OCI-LY7 (cell line): Measurements from ENCODE around the gene SOX9. TPM values are rescaled to one million over a fixed set of nuclear protein-coding genes. Genes with fewer than 3 reads are reported as not detected.
"Not testable (repeated sequence)": the region's sequence is repeated elsewhere in the genome, so short reads cannot be mapped to it uniquely, and the experiment has no call there.

ENCODE experiments used
- BruUV-seq: library from RNA; stranded (reverse); fragments of 400-500 nt; replicated peaks from 2 replicates; lab custom pipeline; 2021; lab: Mats Ljungman, UMichigan
- CTCF ChIA-PET: fragments of 300-600 bp; sonication (Branson Sonifier 250); formaldehyde crosslinking; loops from one replicate; lab custom pipeline; 2022; ENCODE audit warnings: antibody characterized with exemption; ENCODE audit not compliant: unreplicated experiment; lab: Charles Lee
- POLR2A ChIA-PET: fragments of 300-600 bp; sonication (Branson Sonifier 250); formaldehyde crosslinking; loops from one replicate; lab custom pipeline; 2022; ENCODE audit warnings: antibody characterized with exemption; lab: Charles Lee
- DNase-seq: peaks from one replicate; pipeline ENCODE4 v3.0.0-alpha.2; 2015; ENCODE audit warnings: low spot score
- H2AFZ ChIP-seq: fragments of 200-600 bp; sonication (generic), shearing (Covaris generic); 2 replicates; pipeline ENCODE4 v1.6.1; 2014; ENCODE audit warnings: mild to moderate bottlenecking, antibody characterized with exemption, low read length, moderate library complexity
- H3K27ac ChIP-seq: fragments of 200-600 bp; sonication (generic); 2 replicates; pipeline ENCODE4 v1.5.1; 2014; ENCODE audit warnings: mixed run types, low read depth, mild to moderate bottlenecking, moderate library complexity, low read length, inconsistent platforms; ENCODE audit not compliant: poor library complexity, severe bottlenecking
- H3K36me3 ChIP-seq: fragments of 200-600 bp; sonication (generic); 2 replicates; pipeline ENCODE4 v1.6.1; 2014; ENCODE audit warnings: mild to moderate bottlenecking, antibody characterized with exemption, low read length, moderate library complexity, mixed read lengths; ENCODE audit not compliant: insufficient read depth
- H3K4me1 ChIP-seq: fragments of 200-600 bp; sonication (generic); 2 replicates; pipeline ENCODE4 v1.5.1; 2014; ENCODE audit warnings: mild to moderate bottlenecking, low read length; ENCODE audit not compliant: insufficient read depth, poor library complexity, severe bottlenecking
- H3K4me2 ChIP-seq: fragments of 200-600 bp; sonication (generic); 2 replicates; pipeline ENCODE4 v1.6.1; 2014; ENCODE audit warnings: mild to moderate bottlenecking, low read length
- H3K4me3 ChIP-seq: fragments of 200-600 bp; sonication (generic); 2 replicates; pipeline ENCODE4 v1.5.1; 2014; ENCODE audit warnings: mild to moderate bottlenecking, low read depth, low read length; ENCODE audit not compliant: poor library complexity, severe bottlenecking
- H3K79me2 ChIP-seq: fragments of 200-600 bp; sonication (generic); 2 replicates; pipeline ENCODE4 v1.6.1; 2016; ENCODE audit warnings: low read depth, mild to moderate bottlenecking, low read length, moderate library complexity, mixed read lengths; ENCODE audit not compliant: insufficient read depth
- H3K9me2 ChIP-seq: fragments of 200-600 bp; sonication (generic); 2 replicates; pipeline ENCODE4 v1.6.1; 2016; ENCODE audit warnings: mild to moderate bottlenecking, low read length, mixed read lengths; ENCODE audit not compliant: insufficient read depth
- H3K9me3 ChIP-seq: fragments of 200-600 bp; sonication (generic); 2 replicates; pipeline ENCODE4 v1.6.1; 2014; ENCODE audit warnings: mild to moderate bottlenecking, mixed run types, low read length, mixed read lengths
- H4K20me1 ChIP-seq: fragments of 200-600 bp; sonication (generic); 2 replicates; pipeline ENCODE4 v1.6.1; 2014; ENCODE audit warnings: mild to moderate bottlenecking, antibody characterized with exemption, low read length, moderate library complexity, mixed read lengths; ENCODE audit not compliant: insufficient read depth
- CTCF ChIP-seq: fragments of 200-600 bp; sonication (generic); conservative IDR thresholded peaks from 2 replicates; pipeline ENCODE4 v1.5.1; 2014; ENCODE audit warnings: mild to moderate bottlenecking, antibody characterized with exemption, low read length, moderate library complexity, mixed read lengths
- EZH2phosphoT487 ChIP-seq: fragments of 200-600 bp; sonication (generic); IDR thresholded peaks from 2 replicates; pipeline ENCODE4 v1.6.1; 2018; ENCODE audit warnings: low read depth, borderline replicate concordance, mild to moderate bottlenecking, mixed run types, antibody characterized with exemption, low read length, moderate library complexity, mixed read lengths
- intact Hi-C: fragments of 100-400 bp; cut with micrococcal nuclease; formaldehyde crosslinking; loops from one replicate; pipeline ENCODE4 v1.10.0; 2022; ENCODE audit not compliant: unreplicated experiment
- total RNA-seq, 2 experiments: library from RNA; depleted of rRNA in 1 of 2; stranded (reverse); fragments of >200 nt in 1 of 2; shearing (Covaris generic) in 1 of 2; gene quantifications; 2 replicates each; pipeline ENCODE4 v1.2.3, GENCODE V29; 2014 to 2022

The SOX9 gene
- total RNA-seq, 2 experiments from 2014 or later: not detected

GRCh38 chr17:72111336-72111923 lies 9.4 kb upstream of the SOX9 start:
- H3K4me1 ChIP-seq: no peaks in the 10 kb centered on the region
- no peak for DNase-seq
- H3K9me2 ChIP-seq: no peaks in the 10 kb centered on the region
- ChIA-PET CTCF (interaction anchor here (0.6 kb wide), 1 partner anchor 164 kb away, joined by 11 read pairs; no protein-coding TSS in a partner anchor), POLR2A (interaction anchor here (0.6 to 0.7 kb wide), 2 partner anchors 574 to 728 kb away, joined by 3 read pairs; no protein-coding TSS in a partner anchor)
- H3K27ac ChIP-seq: no peak overlapping the region
- TF ChIP-seq EZH2phosphoT487: no peak
- no peak for TF ChIP-seq CTCF
- no peak overlapping the region for H2AFZ ChIP-seq
- intact Hi-C loops: loop anchor here (5.0 to 10.0 kb wide), 2 partner anchors 154 to 433 kb away; no protein-coding TSS in a partner anchor
- no TSS peak for BruUV-seq
- no peaks in the 10 kb centered on the region for H4K20me1 ChIP-seq
- no peaks in the 10 kb centered on the region for H3K79me2 ChIP-seq
- H3K4me2 ChIP-seq: no peak overlapping the region
- no peaks in the 10 kb centered on the region for H3K36me3 ChIP-seq
- H3K4me3 ChIP-seq: no peak overlapping the region
- H3K9me3 ChIP-seq: no peaks in the 10 kb centered on the region

GRCh38 chr17:72111926-72112325 lies 8.9 kb upstream of the SOX9 start:
- POLR2A ChIA-PET: interaction anchor here (0.5 kb wide), 1 partner anchor 82 kb away, joined by 3 read pairs; no protein-coding TSS in a partner anchor
- H3K9me2 ChIP-seq, DNase-seq, H3K36me3 ChIP-seq, H4K20me1 ChIP-seq, H3K4me3 ChIP-seq, H3K4me2 ChIP-seq, H3K27ac ChIP-seq, CTCF ChIA-PET, H2AFZ ChIP-seq, BruUV-seq, H3K79me2 ChIP-seq, H3K4me1 ChIP-seq, H3K9me3 ChIP-seq: not testable (repeated sequence)
- intact Hi-C loops: loop anchor here (5.0 to 10.0 kb wide), 2 partner anchors 155 to 433 kb away; no protein-coding TSS in a partner anchor

GRCh38 chr17:72113751-72114150 lies 7.1 kb upstream of the SOX9 start:
- H3K4me2 ChIP-seq: no peak overlapping the region
- ChIA-PET POLR2A (no interaction called here), CTCF (no interaction called here)
- H3K4me3 ChIP-seq: no peak overlapping the region
- H3K27ac ChIP-seq: no peak overlapping the region
- TF ChIP-seq EZH2phosphoT487 (no peak), CTCF (no peak)
- no peaks in the 10 kb centered on the region for H4K20me1 ChIP-seq
- intact Hi-C loops: loop anchor here (5.0 to 10.0 kb wide), 2 partner anchors 156 to 431 kb away; no protein-coding TSS in a partner anchor
- no peaks in the 10 kb centered on the region for H3K79me2 ChIP-seq
- BruUV-seq: no TSS peak
- no peaks in the 10 kb centered on the region for H3K36me3 ChIP-seq
- no peaks in the 10 kb centered on the region for H3K9me2 ChIP-seq
- H3K9me3 ChIP-seq: no peaks in the 10 kb centered on the region
- H3K4me1 ChIP-seq: no peaks in the 10 kb centered on the region
- no peak for DNase-seq
- no peak overlapping the region for H2AFZ ChIP-seq
